HL-60 (cell line): ENCODE results near the gene CHFR.

Experiments
- GABPA ChIP-seq: IDR thresholded peaks from 2 replicates; pipeline ENCODE4 v1.6.1; 2012; ENCODE audit warnings: low read depth
- POLR2AphosphoS5 ChIP-seq: IDR thresholded peaks from 2 replicates; pipeline ENCODE4 v1.6.1; 2012; ENCODE audit warnings: low read depth
- SPI1 ChIP-seq: IDR thresholded peaks from 2 replicates; pipeline ENCODE4 v1.6.1; 2012; ENCODE audit warnings: low read depth, mild to moderate bottlenecking, borderline replicate concordance
- TF ChIP-seq, protein P1 (sequence below): IDR thresholded peaks from one replicate; pipeline ENCODE4 v1.5.1; 2011; ENCODE audit warnings: low read length, control low read depth, inconsistent platforms; ENCODE audit not compliant: insufficient read depth
- TF ChIP-seq, protein P2 (sequence below): IDR thresholded peaks from 2 replicates; pipeline ENCODE4 v1.6.1; 2012; ENCODE audit warnings: low read depth; ENCODE audit not compliant: insufficient replicate concordance

DNA sequence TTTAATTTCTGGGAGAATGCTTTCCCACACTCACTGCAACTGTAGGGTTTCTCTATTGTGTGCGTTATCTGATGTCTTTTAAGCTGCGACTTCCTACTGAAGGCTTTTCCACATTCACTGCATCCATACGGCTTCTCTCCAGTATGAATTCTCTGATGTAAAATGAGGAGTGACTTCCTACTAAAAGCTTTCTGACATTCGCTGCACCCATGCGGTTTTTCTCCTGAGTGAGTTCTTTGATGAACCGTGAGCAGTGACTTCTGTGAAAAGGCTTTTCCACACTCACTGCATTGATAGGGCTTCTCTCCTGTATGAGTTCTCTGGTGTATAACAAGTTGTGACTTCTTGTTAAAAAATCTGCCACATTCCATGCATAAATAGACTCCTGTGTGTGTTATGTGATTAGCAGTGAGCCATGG, 39.0 kb upstream of the CHFR start:
- TF ChIP-seq SPI1 (no peak), POLR2AphosphoS5 (no peak), GABPA (no peak)
- TF ChIP-seq, protein P1, sequence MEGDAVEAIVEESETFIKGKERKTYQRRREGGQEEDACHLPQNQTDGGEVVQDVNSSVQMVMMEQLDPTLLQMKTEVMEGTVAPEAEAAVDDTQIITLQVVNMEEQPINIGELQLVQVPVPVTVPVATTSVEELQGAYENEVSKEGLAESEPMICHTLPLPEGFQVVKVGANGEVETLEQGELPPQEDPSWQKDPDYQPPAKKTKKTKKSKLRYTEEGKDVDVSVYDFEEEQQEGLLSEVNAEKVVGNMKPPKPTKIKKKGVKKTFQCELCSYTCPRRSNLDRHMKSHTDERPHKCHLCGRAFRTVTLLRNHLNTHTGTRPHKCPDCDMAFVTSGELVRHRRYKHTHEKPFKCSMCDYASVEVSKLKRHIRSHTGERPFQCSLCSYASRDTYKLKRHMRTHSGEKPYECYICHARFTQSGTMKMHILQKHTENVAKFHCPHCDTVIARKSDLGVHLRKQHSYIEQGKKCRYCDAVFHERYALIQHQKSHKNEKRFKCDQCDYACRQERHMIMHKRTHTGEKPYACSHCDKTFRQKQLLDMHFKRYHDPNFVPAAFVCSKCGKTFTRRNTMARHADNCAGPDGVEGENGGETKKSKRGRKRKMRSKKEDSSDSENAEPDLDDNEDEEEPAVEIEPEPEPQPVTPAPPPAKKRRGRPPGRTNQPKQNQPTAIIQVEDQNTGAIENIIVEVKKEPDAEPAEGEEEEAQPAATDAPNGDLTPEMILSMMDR: no peak
- TF ChIP-seq, protein P2, sequence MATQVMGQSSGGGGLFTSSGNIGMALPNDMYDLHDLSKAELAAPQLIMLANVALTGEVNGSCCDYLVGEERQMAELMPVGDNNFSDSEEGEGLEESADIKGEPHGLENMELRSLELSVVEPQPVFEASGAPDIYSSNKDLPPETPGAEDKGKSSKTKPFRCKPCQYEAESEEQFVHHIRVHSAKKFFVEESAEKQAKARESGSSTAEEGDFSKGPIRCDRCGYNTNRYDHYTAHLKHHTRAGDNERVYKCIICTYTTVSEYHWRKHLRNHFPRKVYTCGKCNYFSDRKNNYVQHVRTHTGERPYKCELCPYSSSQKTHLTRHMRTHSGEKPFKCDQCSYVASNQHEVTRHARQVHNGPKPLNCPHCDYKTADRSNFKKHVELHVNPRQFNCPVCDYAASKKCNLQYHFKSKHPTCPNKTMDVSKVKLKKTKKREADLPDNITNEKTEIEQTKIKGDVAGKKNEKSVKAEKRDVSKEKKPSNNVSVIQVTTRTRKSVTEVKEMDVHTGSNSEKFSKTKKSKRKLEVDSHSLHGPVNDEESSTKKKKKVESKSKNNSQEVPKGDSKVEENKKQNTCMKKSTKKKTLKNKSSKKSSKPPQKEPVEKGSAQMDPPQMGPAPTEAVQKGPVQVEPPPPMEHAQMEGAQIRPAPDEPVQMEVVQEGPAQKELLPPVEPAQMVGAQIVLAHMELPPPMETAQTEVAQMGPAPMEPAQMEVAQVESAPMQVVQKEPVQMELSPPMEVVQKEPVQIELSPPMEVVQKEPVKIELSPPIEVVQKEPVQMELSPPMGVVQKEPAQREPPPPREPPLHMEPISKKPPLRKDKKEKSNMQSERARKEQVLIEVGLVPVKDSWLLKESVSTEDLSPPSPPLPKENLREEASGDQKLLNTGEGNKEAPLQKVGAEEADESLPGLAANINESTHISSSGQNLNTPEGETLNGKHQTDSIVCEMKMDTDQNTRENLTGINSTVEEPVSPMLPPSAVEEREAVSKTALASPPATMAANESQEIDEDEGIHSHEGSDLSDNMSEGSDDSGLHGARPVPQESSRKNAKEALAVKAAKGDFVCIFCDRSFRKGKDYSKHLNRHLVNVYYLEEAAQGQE: no peak
